ENCODE measurements around the gene SLC16A5.
"Not testable (repeated sequence)": the region's sequence is repeated elsewhere in the genome, so short reads cannot be mapped to it uniquely, and the experiment has no call there.

Gene SLC16A5

GRCh38 chr17:75110234-75110937 is 22.6 kb downstream of the SLC16A5 start:
- no peak for DNase-seq (ENCODE audit: low read depth, low spot score)

GRCh38 chr17:75111777-75112335 is 24.1 kb downstream of the SLC16A5 start:
- DNase-seq (ENCODE audit: low read depth, low spot score) = no peak

- no peak for DNase-seq (ENCODE audit: low read depth, low spot score)
Observed at GRCh38 chr17:75113798-75114551, 26.2 kb downstream of the SLC16A5 start.

GRCh38 chr17:75114552-75115314 is 27.0 kb downstream of the SLC16A5 start:
- no peak for DNase-seq (ENCODE audit: low read depth, low spot score)

- no peak for DNase-seq (ENCODE audit: low read depth, low spot score)
Observed at GRCh38 chr17:75115555-75115954, 27.8 kb downstream of the SLC16A5 start.

GRCh38 chr17:75116737-75117136 is 29.0 kb downstream of the SLC16A5 start:
- no peak for DNase-seq (ENCODE audit: low read depth, low spot score)

- DNase-seq (ENCODE audit: low read depth, low spot score) = no peak
Observed at GRCh38 chr17:75118307-75118706, 30.6 kb downstream of the SLC16A5 start.

GRCh38 chr17:75124041-75124818 is 36.5 kb downstream of the SLC16A5 start:
- no peak for DNase-seq (ENCODE audit: low read depth, low spot score)

GRCh38 chr17:75124819-75125162 is 37.0 kb downstream of the SLC16A5 start:
- DNase-seq (ENCODE audit: low read depth, low spot score) = no peak

GRCh38 chr17:75125984-75126383 is 38.2 kb downstream of the SLC16A5 start:
- peak; percentile 40 for DNase-seq (ENCODE audit: low read depth, low spot score)

- no peak for DNase-seq (ENCODE audit: low read depth, low spot score)
Observed at GRCh38 chr17:75126954-75127353, 39.2 kb downstream of the SLC16A5 start.

- not testable (repeated sequence) for DNase-seq (ENCODE audit: low read depth, low spot score)
Observed at GRCh38 chr17:75127936-75128335, 40.2 kb downstream of the SLC16A5 start.

- DNase-seq (ENCODE audit: low read depth, low spot score) = no peak
Observed at GRCh38 chr17:75128694-75129505, 41.1 kb downstream of the SLC16A5 start.

- no peak for DNase-seq (ENCODE audit: low read depth, low spot score)
Observed at GRCh38 chr17:75129576-75129975, 41.8 kb downstream of the SLC16A5 start.

- DNase-seq (ENCODE audit: low read depth, low spot score) = no peak
Observed at GRCh38 chr17:75130059-75130631, 42.4 kb downstream of the SLC16A5 start.

- DNase-seq (ENCODE audit: low read depth, low spot score) = no peak
Observed at GRCh38 chr17:75130632-75131277, 43.0 kb downstream of the SLC16A5 start.

- peak; percentile 75 for DNase-seq (ENCODE audit: low read depth, low spot score)
Observed at GRCh38 chr17:75131278-75132017, 43.7 kb downstream of the SLC16A5 start, which contains the start of gene NT5C. TSS of gene NT5C (minus strand) at chr17:75131742. CDS start at chr17:75131707, 35 bp downstream.

Data from iPS DF 19.7 (cell line).